ENCODE data around the gene GRIN2A.

GRIN2A gene

GRCh38 chr16:9706217-9706836, 475.9 kb downstream of the GRIN2A start:
- no peak for TF ChIP-seq CTCF (IDR thresholded peaks at IDR 0.05; ENCODE audit: low read depth, low read length, missing control alignments)
- H3K4me3 ChIP-seq (ENCODE audit: low read depth, low read length), result no peak overlapping the region
- no peaks in the 10 kb centered on the region for H3K27me3 ChIP-seq (replicated peaks)
- no peaks in the 10 kb centered on the region for H3K36me3 ChIP-seq (replicated peaks)
- peak; percentile 18 for DNase-seq
- H3K27ac ChIP-seq, result no peak overlapping the region
- in situ Hi-C loops (cut with HindIII; ENCODE audit: low pct_ligation_motif_present, low sequenced_read_pairs), result no loop called here

GRCh38 chr16:9703731-9704130, 478.5 kb downstream of the GRIN2A start:
- in situ Hi-C loops (cut with HindIII; ENCODE audit: low pct_ligation_motif_present, low sequenced_read_pairs), result no loop called here
- Histone ChIP-seq H3K27me3 (replicated peaks) (no peaks in the 10 kb centered on the region), H3K36me3 (replicated peaks) (no peaks in the 10 kb centered on the region), H3K27ac (no peak overlapping the region), H3K4me3 (ENCODE audit: low read depth, low read length) (no peak overlapping the region)
- no peak for DNase-seq
- no peak for TF ChIP-seq CTCF (IDR thresholded peaks at IDR 0.05; ENCODE audit: low read depth, low read length, missing control alignments)
